GM12874 (cell line): ENCODE results near the gene GFPT2.
A peak's percentile ranks its signal among the peaks of the same experiment; 100 is the strongest.

ENCODE experiments used
- CTCF ChIP-seq: IDR thresholded peaks from 2 replicates; pipeline ENCODE4 v1.5.1; 2011; ENCODE audit warnings: low read depth, mild to moderate bottlenecking, control low read depth, low read length, moderate library complexity; ENCODE audit not compliant: insufficient read depth

The GFPT2 gene

GRCh38 chr5:180323941-180324600 is 29.1 kb downstream of the GFPT2 start:
- TF ChIP-seq CTCF: no peak

- no peak for TF ChIP-seq CTCF
Measured at GRCh38 chr5:180323160-180323559, 30.0 kb downstream of the GFPT2 start.

GRCh38 chr5:180318456-180319089 is 34.6 kb downstream of the GFPT2 start:
- no peak for TF ChIP-seq CTCF

GRCh38 chr5:180316586-180316985 is 36.5 kb downstream of the GFPT2 start:
- no peak for TF ChIP-seq CTCF

- peak; percentile 96 for TF ChIP-seq CTCF
Measured at GRCh38 chr5:180315762-180316212, 37.3 kb downstream of the GFPT2 start.

- no peak for TF ChIP-seq CTCF
Measured at GRCh38 chr5:180313677-180314505, 39.2 kb downstream of the GFPT2 start.

- TF ChIP-seq CTCF: no peak
Measured at GRCh38 chr5:180311216-180311615, 41.9 kb downstream of the GFPT2 start.
